HG03066 (cell line): ENCODE results near the gene GNA14.

Source experiments
- ATAC-seq: cut with Tn5 transposase; IDR thresholded peaks from one replicate; pipeline ENCODE4 v1.9.1; 2021; ENCODE audit warnings: low read depth; ENCODE audit not compliant: unreplicated experiment

The GNA14 gene

GRCh38 chr9:77543131-77543822, 104.8 kb downstream of the GNA14 start:
- no peak for ATAC-seq

GRCh38 chr9:77541600-77541999, 106.5 kb downstream of the GNA14 start:
- no peak for ATAC-seq

GRCh38 chr9:77541055-77541454, 107.1 kb downstream of the GNA14 start:
- no peak for ATAC-seq

- ATAC-seq = no peak
Measured at GRCh38 chr9:77534376-77535057, 113.6 kb downstream of the GNA14 start.

GRCh38 chr9:77533671-77534070, 114.5 kb downstream of the GNA14 start:
- no peak for ATAC-seq

- ATAC-seq = no peak
Measured at GRCh38 chr9:77532607-77533006, 115.5 kb downstream of the GNA14 start.

- no peak for ATAC-seq
Measured at GRCh38 chr9:77531400-77531799, 116.7 kb downstream of the GNA14 start.

GRCh38 chr9:77523891-77524290, 124.2 kb downstream of the GNA14 start:
- no peak for ATAC-seq

- no peak for ATAC-seq
Measured at GRCh38 chr9:77521091-77521490, 127.0 kb downstream of the GNA14 start.

- ATAC-seq = no peak
Measured at GRCh38 chr9:77518688-77519087, 129.4 kb downstream of the GNA14 start.

GRCh38 chr9:77516781-77517180, 131.3 kb downstream of the GNA14 start:
- ATAC-seq = no peak

GRCh38 chr9:77514886-77515711, 133.0 kb downstream of the GNA14 start:
- ATAC-seq = no peak

- no peak for ATAC-seq
Measured at GRCh38 chr9:77513457-77513856, 134.7 kb downstream of the GNA14 start.

- no peak for ATAC-seq
Measured at GRCh38 chr9:77512876-77513275, 135.2 kb downstream of the GNA14 start.

GRCh38 chr9:77511525-77511924, 136.6 kb downstream of the GNA14 start:
- ATAC-seq = no peak

- ATAC-seq = no peak
Measured at GRCh38 chr9:77510666-77511065, 137.5 kb downstream of the GNA14 start.

- no peak for ATAC-seq
Measured at GRCh38 chr9:77508396-77508795, 139.7 kb downstream of the GNA14 start.

GRCh38 chr9:77507212-77507961, 140.7 kb downstream of the GNA14 start:
- ATAC-seq = no peak

- ATAC-seq = no peak
Measured at GRCh38 chr9:77505232-77505631, 142.9 kb downstream of the GNA14 start.

GRCh38 chr9:77502568-77502967, 145.6 kb downstream of the GNA14 start:
- ATAC-seq = no peak

GRCh38 chr9:77498891-77499290, 149.2 kb downstream of the GNA14 start:
- ATAC-seq = no peak
